HG02981 (cell line): ENCODE measurements around the gene ALDH3A2.
"Not testable (repeated sequence)": the region's sequence is repeated elsewhere in the genome, so short reads cannot be mapped to it uniquely, and the experiment has no call there.

Source experiments
- ATAC-seq: cut with Tn5 transposase; IDR thresholded peaks from one replicate; pipeline ENCODE4 v1.9.1; 2021; ENCODE audit warnings: mild to moderate bottlenecking, moderate library complexity; ENCODE audit not compliant: unreplicated experiment

Gene ALDH3A2

DNA sequence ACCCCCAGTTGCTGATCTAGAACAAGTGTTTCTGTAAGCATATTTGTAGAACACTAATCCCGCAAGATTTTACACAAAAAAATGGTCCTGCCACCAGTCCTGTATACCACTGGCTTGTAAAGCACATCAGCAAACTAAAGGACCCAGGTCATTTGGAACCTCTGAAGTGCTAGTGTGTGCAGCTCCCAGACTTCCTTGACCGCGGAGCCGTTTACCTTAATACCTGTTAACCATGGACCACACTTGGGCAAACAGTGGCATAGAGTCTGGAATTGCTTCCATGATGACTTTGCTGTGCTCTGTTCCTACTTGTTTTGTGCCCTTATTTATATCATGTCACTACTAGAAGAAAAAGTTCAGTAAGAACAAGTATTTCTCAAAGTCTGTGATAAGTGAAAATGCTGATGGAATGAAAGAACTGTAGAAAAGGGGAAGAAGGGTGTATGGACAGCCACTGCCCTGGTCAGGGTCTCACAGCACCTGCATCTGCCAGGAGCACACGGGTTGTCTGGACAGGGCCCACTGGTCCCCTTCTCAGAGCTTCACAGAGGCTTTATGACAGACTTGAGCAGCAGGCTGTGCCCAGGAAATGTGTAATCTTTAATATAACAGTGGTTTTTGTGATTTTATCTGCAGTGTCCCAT is 29.3 kb downstream of the ALDH3A2 start:
- ATAC-seq, result no peak

DNA sequence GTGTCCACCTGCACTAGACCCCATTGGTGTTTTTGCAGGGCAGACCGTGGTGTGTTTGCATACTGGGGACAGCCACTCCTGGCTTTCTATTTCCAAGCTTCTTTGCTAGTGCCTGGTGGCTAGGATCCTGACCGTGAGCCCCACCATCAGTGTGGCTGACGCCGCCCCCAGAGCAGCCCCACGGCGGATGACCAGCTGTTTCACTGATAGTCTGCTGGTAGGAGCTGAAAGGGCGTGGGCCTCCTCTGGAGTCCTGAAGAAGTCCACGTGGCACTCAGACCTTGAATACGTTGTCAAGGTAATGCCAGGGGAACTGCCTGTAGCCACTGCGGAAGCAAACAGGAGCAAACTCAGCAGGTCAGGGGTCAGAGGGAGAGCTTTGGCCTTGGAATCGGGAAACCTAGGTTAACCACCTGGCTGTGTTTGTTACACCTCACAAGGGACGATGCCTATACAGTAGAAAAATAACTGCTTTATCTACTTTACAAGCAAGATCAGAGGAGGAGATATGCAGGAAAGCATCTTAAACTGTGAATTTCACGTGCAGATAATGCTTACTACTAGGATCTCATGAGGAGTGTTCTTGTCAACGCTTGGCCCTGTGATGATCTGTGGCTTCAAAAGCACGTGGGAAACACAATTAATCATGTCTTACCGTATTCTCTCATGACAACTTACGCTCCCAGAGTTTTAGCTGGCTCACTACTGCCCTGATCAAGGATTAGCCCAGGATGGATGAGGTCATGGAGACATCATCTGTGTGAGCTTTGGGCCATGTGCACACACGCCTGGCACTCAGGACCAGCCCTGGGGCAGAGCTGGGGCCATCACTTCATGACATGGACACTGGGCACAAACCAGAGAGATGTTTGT is 30.3 kb downstream of the ALDH3A2 start:
- no peak for ATAC-seq

DNA sequence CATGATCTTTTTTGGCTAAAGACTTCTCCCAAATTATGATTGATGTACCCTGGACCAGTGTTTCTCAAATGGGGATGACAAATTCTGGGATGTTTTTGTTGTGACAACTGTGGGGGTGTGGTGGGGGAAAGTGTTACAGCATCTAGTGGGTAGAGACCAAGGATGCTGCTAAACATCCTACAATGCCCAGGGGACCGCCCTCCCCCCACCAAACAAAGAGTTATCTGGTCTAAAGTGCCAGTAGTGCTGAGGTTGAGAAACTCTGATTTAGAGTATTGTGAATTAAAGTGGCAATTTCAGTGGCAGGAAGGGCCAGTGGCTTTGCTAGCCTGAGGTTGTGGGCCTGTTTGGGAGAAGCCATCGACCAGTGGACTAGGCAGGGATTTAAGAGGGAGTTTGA is 34.6 kb downstream of the ALDH3A2 start:
- ATAC-seq, result no peak

DNA sequence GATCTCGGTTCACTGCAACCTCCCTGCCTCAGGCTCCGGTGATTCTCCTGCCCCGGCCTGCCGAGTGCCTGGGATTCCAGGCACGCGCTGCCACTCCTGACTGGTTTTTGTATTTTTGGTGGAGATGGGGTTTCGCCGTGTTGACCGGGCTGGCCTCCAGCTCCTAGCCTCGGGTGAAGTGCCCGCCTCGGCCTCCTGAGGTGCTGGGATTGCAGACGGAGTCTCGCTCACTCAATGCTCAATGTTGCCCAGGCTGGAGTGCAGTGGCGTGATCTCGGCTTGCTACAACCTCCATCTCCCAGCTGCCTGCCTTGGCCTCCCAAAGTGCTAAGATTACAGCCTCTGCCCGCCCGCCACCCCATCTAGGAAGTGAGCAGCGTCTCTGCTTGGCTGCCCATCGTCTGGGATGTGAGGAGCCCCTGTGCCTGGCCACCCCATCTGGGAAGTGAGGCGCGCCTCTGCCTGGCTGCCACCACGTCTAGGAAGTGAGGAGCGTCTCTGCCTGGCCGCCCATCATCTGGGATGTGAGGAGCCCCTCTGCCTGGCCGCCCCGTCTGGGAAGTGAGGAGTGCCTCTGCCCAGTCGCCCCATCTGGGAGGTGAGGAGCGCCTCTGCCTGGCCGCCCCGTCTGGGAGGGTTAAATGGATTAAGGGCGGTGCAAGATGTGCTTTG is 36.5 kb downstream of the ALDH3A2 start:
- ATAC-seq, result not testable (repeated sequence)

DNA sequence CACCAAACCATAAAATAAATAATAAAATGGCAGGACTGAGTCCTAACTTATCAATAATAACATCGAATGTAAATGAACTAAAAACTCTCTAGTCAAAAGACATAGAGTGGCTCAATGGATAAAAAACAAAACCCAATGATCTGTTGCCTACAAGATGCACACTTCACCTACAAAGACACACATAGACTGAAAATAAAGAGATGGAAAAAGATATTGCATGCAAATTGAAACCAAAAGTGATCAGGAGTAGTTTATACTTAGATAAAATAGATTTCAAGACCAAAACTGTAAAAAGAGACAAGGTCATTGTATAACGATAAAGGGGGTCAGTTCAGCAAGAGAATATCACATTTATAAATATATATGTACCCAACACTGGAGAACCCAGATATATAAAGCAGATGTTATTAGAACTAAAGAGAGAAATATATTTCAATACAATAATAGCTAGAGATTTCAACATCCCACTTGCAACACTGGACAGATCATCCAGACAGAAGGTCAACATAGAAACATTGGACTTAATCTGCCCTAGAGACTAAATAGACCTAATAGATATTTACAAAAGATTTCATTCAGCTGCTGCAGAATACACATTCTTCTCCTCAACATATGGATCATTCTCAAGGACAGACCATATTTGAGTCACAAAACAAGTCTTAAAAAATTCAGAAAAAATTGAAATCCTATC is 38.0 kb downstream of the ALDH3A2 start:
- no peak for ATAC-seq

DNA sequence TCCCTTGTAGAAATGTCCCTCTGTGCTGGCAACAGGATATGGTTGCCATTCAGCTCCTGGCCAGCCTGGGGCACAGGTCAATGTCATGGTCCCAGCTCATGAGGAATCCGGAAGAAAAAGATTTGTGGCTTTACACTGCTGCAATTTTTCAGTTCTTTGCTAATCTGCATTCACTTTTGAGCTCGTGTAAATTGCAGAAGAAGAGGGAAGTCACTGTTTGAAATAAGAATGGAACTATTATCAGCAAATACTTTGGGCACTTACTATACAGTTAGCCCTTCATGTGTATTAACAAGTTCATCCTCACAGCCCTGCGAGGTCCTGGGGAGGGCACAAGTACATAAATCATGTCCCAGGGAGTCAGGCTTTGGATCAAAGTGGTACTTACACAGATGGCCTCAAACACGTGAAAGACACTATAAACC is 53.7 kb downstream of the ALDH3A2 start:
- ATAC-seq, result no peak

DNA sequence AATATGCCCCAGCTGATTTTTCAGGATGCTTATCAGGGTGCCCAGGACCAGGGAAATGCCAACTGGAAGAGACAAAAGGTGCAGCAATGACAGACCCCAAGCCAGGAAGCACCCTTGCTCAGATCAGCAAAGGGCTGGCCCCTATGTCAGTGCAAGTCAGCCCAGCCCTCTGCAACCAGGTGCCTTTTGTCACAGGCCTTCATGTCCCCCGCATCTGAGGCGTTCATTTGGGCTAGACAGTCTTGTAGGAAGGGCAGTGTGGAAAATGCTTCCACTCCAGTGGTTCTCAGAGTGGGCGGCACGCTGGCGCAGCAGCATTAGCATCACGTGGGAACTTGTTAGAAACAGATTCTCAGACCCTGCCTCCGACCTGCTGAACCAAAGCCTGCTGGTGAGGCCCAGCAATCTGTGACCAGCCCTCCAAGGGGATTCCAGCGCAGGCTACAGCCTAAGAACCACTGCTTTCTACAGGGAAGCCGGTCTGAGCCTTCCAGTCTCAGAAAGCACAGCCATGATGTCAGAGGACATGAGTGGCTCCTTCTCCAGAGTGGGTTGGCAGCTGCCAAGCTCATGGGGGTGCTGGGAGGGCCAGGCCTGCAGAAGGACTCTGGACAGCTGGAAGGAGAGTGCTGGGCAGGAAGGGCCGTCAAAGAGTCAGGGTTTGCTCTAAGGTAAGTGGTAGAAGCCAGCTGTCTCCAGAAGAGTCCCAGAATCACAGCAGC is 54.7 kb downstream of the ALDH3A2 start:
- no peak for ATAC-seq

DNA sequence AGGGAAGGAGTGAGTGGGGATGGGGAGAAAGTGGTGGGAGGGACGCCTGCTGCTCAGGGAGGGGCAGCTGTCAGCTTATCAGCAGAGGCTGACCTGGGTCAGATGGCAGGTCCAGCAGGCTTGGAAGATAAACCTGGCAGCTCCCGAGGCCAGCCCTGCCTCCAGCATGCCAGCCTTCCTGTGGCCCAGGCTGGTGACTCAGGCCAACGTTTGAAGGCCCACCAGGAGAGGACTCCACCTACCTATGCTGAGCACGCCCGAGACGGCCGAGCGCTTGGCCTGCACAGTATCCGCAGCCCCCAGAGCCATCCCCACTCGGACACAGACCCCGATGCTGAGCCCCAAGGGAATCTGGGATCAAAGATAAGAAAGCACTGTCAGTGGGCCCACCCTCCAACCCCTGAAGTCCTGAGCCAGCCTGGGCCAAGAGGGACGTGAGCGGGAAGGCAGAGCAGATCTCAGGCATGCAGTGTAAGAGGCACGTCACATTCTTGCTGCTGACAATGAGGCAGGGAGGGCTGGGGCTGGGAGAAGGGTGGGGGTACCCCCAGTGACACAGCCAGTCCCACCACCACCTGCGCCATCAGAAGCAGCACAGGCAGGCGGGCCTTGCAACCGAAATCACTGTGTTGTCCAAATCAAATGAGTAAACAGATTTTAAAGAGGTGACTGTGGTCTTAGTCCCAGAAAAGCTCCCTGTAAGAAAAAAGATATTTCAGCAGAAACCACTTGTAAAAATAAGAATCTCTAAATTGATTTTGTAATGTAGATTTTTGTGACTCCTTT is 55.5 kb downstream of the ALDH3A2 start:
- ATAC-seq, result no peak

DNA sequence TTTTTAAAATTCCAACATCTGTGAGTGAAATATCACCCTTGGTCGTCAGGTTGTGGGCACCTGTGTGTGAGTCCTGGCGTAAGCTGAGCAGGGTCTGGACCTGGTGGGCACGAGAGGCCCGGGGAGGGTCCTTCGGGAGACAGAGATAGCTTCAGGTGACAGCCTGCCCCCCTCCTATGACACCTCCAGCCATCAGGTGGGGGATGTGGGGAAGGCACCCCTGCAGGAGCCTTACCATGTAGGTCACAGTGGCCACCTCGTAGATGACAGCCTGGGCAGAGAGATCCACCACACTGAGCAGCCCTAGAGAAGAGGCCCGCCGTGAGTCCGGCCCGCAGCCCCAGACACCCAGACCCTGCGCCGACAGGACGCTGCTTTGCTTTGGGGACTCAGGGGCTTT is 56.6 kb downstream of the ALDH3A2 start:
- ATAC-seq, result no peak

DNA sequence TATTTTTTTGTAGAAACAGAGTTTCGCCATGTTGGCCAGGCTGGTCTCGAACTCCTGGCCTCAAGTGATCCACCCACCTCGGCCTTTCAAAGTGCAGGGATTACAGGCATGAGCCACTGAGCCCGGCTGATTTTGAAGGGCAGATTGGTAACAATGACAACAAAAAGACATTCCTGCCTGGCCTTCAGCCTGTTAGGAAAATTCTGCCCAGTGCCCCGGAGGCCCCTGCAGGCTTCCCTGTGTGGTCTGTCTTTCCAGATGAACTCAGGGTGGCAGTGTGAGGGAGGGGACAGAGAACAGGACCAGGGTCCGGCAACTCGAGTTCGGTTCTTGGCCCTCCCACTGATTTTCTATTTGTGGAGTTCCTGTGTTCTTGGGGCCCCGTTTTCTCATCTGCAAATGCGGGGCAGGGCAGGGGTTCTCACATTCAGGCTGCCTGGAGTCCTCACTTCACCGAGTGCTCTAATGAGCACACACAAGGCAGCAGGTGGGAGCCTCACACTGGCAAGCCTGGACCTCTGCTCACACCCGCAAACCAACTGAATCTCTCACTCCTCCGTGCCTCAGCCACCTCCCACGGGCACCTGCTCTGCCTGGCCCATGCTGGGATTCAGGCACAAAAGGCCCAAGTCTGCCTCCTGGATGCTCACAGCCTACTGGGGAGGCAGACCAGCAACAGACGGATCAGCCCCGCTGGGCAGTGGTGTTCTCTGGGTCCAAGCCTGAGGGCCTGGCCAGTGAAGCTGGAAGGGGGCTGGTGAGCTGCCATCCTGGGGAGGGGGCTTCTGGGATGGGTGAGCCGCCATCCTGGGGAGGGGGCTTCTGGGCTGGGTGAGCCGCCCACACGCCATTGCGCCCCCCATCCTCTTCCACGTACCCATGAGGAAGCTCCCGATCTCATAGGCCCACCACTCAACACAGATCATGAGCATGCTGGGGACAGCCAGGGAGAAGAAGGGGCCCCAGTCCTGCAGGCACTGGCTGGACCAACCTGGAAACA is 57.5 kb downstream of the ALDH3A2 start:
- no peak for ATAC-seq

DNA sequence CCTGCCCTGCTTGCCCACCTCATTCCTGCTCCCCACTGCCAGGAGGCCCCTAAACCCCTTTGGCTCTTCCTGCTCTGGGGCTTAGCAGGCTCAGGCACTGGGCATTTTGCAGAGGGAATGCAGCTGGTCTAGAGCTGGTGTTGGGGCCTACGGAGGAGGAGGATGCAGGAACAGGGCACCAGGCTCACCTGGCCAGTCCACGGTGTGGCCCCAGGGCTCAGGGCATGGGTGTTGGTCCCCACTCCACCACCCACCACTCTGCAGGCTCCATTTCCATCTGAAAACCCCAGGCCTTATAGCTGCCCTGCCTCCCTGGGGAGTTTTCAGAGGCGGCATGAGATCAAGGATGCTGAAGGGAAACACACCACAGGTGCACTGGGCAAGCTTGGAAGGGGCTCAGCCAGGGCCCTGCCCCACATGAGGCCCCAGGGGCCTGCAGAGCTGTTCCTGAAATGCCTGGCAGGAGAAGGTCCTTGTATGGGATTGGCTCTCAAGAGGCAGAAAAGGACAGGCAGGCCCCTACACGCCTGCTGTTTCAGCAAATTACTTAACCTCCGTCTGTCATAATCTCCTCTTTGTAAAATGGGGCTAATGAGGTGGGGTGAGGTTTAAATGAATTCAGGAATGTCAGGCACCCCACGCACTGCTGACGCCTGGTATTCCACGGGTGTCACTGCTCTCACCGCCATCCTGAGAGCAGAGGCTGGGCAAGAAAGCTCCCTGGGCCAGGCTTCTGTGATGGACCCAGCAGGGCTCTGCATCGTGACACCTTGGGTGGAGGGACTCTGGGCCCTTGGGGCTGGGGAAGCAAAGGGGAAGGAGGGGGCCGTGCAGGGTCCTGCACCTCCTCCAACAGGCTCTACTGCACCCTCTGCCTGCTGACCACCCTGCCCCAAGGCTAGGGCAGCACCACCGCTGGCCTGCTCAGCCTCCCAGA is 58.5 kb downstream of the ALDH3A2 start:
- ATAC-seq, result no peak

DNA sequence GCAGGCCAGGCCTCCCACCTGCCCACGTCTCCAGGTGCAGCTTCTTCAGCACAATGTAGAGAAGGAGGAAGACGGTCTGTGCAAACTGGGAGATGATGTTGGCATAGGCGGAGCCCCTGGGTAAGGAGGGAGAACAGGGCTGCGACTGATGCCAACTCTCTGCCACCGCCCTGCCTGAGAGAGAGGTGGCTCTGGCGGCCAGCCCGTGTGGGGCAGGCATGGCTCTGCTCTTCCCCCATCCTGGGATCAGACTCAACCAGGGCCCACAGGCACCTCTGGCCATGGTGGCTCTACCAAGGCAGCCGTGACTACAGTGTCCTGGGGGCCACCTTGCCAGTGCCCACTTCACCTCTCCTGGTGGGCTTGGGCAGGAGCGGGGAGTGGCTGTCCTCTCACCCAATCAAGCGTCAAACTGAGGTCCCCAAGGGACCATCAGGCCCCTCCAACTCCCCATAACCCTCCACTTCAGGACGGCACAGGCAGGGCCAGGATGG is 59.2 kb downstream of the ALDH3A2 start:
- ATAC-seq, result no peak

DNA sequence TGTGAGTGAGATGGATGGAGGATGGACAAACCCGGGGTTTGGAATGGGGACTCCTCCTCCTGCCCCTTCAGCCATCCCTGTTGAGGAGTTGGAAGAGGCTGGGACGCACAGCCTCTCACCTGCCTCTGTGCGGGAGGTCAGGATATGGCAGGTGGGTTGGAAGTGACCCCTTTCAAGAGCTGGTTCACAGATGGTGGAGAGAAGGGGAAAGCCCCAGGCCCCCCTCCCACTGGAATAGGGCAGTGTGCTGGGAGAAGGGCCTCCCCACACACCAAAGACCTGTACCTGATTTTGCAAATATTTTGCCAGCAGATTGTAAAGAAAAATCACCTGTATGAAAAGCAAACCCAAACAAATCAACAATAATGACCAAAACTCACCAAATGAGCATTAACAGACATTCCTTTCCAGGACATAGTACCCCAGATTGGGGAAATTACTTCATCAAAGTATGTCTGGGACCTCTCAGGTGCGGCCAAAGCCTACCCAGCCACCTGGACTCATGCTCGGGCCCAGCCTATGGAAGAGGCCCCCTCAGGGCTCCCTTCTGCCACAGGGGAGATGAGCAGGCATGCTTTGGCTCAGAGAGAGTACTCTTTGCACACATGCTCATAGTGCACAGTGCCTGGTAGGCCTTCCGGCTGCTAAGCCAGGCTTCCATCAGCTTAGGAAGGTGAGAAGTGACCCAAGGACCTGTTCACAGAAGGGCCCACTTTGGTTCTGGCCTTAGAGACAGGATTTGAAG is 60.1 kb downstream of the ALDH3A2 start:
- no peak for ATAC-seq

DNA sequence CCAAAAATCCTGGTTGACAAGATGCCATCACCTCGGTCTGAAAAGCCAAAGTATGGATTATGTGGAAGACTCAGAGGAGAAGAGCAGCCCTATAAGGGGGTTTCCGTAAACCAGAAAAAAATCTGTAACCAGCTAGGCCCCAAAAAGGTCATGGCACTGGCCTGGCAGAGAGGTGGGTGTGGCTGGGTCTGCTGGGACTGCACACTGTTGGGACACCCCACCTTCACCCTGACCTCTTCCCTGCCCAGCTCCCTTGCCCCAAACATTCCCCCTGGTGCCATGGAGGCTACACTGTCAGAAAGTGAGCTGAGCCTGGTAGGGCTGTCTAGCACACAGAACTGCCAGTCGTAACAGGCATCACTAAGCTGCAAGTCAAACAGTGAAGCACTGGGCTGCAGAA is 61.3 kb downstream of the ALDH3A2 start:
- no peak for ATAC-seq

DNA sequence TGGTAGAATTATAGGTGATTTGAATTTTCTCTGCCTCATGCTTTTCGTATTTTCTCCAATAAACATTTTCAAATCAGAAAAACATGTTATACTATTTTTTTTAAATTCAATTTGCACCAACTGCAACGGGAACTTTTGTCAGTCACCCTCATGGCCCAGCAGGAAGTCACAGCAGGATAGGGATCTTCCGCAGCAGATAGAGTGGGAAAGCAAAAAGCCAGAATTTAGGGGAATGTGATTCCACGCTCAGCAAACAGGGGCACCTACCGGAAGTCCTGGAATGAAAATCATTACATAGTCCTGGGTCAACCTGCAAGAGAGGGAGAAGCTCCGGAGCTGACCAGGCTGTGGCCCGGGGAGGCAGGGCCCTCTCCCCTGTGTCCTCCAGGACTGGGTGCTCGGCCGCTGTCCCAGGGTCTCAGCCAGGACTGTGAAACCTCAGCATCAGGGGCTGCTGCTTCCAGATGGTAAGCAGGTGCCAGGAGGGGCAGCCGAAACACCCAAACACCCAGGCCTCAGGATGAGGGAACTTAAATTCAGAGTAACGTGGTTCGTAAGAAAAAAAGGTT is 64.0 kb downstream of the ALDH3A2 start:
- ATAC-seq, result no peak

DNA sequence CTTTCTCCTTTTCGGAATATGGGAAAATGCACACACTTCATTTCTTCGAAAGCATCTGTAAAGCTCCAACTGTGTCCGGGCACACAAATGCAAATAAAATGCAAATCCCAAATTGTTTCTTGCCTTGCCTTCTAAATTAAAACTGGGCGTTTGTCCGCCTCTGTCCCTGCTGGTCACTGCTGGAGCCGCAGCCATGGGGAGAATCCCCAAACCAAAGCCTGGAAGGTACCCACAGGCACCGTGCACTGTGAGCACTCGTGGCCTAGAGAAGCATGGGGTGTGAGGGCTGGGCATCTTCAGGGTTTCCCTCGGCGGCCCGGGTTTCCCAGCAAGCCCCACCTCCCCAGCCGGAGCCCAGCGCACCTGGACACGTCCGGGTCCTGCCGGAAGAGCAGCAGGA is 64.9 kb downstream of the ALDH3A2 start:
- ATAC-seq, result no peak
